IMR-90 (cell line): Measurements from ENCODE around the gene DDX10. TPM values are rescaled to one million over a fixed set of nuclear protein-coding genes. Genes with fewer than 3 reads are reported as not detected.
"Not testable (repeated sequence)": the region's sequence is repeated elsewhere in the genome, so short reads cannot be mapped to it uniquely, and the experiment has no call there.

Source experiments
- ATAC-seq: fragments of 200-7000 bp; cut with Tn5 transposase; 2 replicates; pipeline ENCODE4 v1.9.1; 2020; ENCODE audit warnings: low read depth, mild to moderate bottlenecking, moderate library complexity
- BruUV-seq: library from RNA; stranded (reverse); fragments of 400-500 nt; replicated peaks from 2 replicates; lab custom pipeline; 2021; lab: Mats Ljungman, UMichigan
- CTCF ChIA-PET: fragments of 300-600 bp; formaldehyde crosslinking; extraction: SDS; loops from one replicate; lab custom pipeline; 2021; ENCODE audit warnings: antibody characterized with exemption; lab: Yijun Ruan, JAX
- POLR2A ChIA-PET: fragments of 300-600 bp; sonication (Branson Sonifier 250); formaldehyde crosslinking; loops from one replicate; lab custom pipeline; 2022; ENCODE audit warnings: antibody characterized with exemption; ENCODE audit not compliant: unreplicated experiment; lab: Charles Lee
- DNase-seq: peaks from one replicate; pipeline ENCODE4 v3.0.0; 2013
- H2AFZ ChIP-seq: replicated peaks from 2 replicates; pipeline ENCODE3; 2013; ENCODE audit warnings: low read length, mild to moderate bottlenecking; ENCODE audit not compliant: poor library complexity
- H2AK5ac ChIP-seq: 2 replicates; pipeline ENCODE4 v1.6.1; 2013; ENCODE audit warnings: low read depth, low read length, inconsistent platforms
- H2AK9ac ChIP-seq: replicated peaks from 2 replicates; pipeline ENCODE3; 2013; ENCODE audit warnings: mild to moderate bottlenecking, low read depth, low read length, moderate library complexity; ENCODE audit not compliant: poor library complexity
- H2BK120ac ChIP-seq: 2 replicates; pipeline ENCODE4 v1.6.1; 2013; ENCODE audit warnings: low read depth, low read length, inconsistent platforms
- H2BK15ac ChIP-seq: 3 replicates; pipeline ENCODE4 v1.6.1; 2013; ENCODE audit warnings: low read depth, low read length, inconsistent platforms
- H2BK20ac ChIP-seq: 2 replicates; pipeline ENCODE4 v1.6.1; 2013; ENCODE audit warnings: low read depth, mild to moderate bottlenecking, inconsistent platforms, low read length, moderate library complexity
- H2BK5ac ChIP-seq: 2 replicates; pipeline ENCODE4 v1.6.1; 2013; ENCODE audit warnings: mild to moderate bottlenecking, low read depth, low read length, inconsistent platforms; ENCODE audit not compliant: poor library complexity, severe bottlenecking
- H3K14ac ChIP-seq: replicated peaks from 2 replicates; pipeline ENCODE4 v1.6.1; 2013; ENCODE audit warnings: low read depth, low read length, inconsistent platforms
- H3K18ac ChIP-seq: 2 replicates; pipeline ENCODE4 v1.6.1; 2013; ENCODE audit warnings: low read depth, low read length, control low read depth
- H3K23ac ChIP-seq: 2 replicates; pipeline ENCODE4 v1.6.1; 2013; ENCODE audit warnings: low read depth, low read length, inconsistent platforms
- H3K27ac ChIP-seq: 2 replicates; pipeline ENCODE4 v1.5.1; 2013; ENCODE audit warnings: mild to moderate bottlenecking, control low read depth, low read length; ENCODE audit not compliant: insufficient read depth
- H3K27me3 ChIP-seq: 2 replicates; pipeline ENCODE4 v1.6.1; 2013; ENCODE audit warnings: low read length; ENCODE audit not compliant: control insufficient read depth, insufficient read depth
- H3K36me3 ChIP-seq: 2 replicates; pipeline ENCODE4 v1.6.1; 2013; ENCODE audit warnings: low read length, mixed read lengths; ENCODE audit not compliant: control insufficient read depth, insufficient read depth
- H3K4ac ChIP-seq: 2 replicates; pipeline ENCODE4 v1.6.1; 2013; ENCODE audit warnings: low read depth, low read length, inconsistent platforms
- H3K4me1 ChIP-seq: 2 replicates; pipeline ENCODE4 v1.6.1; 2013; ENCODE audit warnings: low read length, mixed read lengths; ENCODE audit not compliant: control insufficient read depth, insufficient read depth
- H3K4me2 ChIP-seq: 2 replicates; pipeline ENCODE4 v1.6.1; 2013; ENCODE audit warnings: low read depth, mild to moderate bottlenecking, control low read depth, low read length, moderate library complexity
- H3K4me3 ChIP-seq: 2 replicates; pipeline ENCODE4 v1.5.1; 2013; ENCODE audit warnings: low read depth, mild to moderate bottlenecking, control low read depth, low read length, moderate library complexity; ENCODE audit not compliant: insufficient read depth
- H3K56ac ChIP-seq: 2 replicates; pipeline ENCODE4 v1.6.1; 2013; ENCODE audit warnings: low read length, inconsistent platforms; ENCODE audit not compliant: insufficient read depth; ENCODE audit errors: extremely low read depth
- H3K79me1 ChIP-seq, 2 experiments: 2 replicates each; pipeline ENCODE4 v1.6.1; 2013; ENCODE audit warnings: low read length in 2 of 2, inconsistent platforms in 1 of 2, low read depth in 1 of 2
- H3K9ac ChIP-seq: 2 replicates; pipeline ENCODE4 v1.6.1; 2013; ENCODE audit warnings: low read depth, low read length, control low read depth
- H3K9me1 ChIP-seq: 2 replicates; pipeline ENCODE4 v1.6.1; 2013; ENCODE audit warnings: low read length, inconsistent platforms; ENCODE audit not compliant: insufficient read depth
- H3K9me3 ChIP-seq: 2 replicates; pipeline ENCODE4 v1.6.1; 2013; ENCODE audit warnings: low read length; ENCODE audit not compliant: control insufficient read depth, insufficient read depth
- H4K20me1 ChIP-seq: 2 replicates; pipeline ENCODE4 v1.6.1; 2013; ENCODE audit warnings: low read length, inconsistent platforms; ENCODE audit not compliant: insufficient read depth
- H4K5ac ChIP-seq: 2 replicates; pipeline ENCODE4 v1.6.1; 2013; ENCODE audit warnings: mild to moderate bottlenecking, low read depth, low read length, control low read depth
- H4K8ac ChIP-seq, 2 experiments: 2 replicates each; pipeline ENCODE4 v1.6.1; 2013; ENCODE audit warnings: low read depth in 2 of 2, low read length in 2 of 2, control low read depth in 1 of 2, inconsistent platforms in 1 of 2
- H4K91ac ChIP-seq: 2 replicates; pipeline ENCODE4 v1.6.1; 2013; ENCODE audit warnings: low read depth, low read length, inconsistent platforms; ENCODE audit not compliant: insufficient read depth
- CEBPB ChIP-seq: IDR thresholded peaks from 2 replicates; pipeline ENCODE4 v1.6.1; 2012; ENCODE audit warnings: low read depth, low read length, improper control_type of control experiment
- POLR2A ChIP-seq: IDR thresholded peaks from 2 replicates; pipeline ENCODE4 v1.6.1; 2012; ENCODE audit warnings: mild to moderate bottlenecking, low read depth, low read length
- RFX5 ChIP-seq: IDR thresholded peaks from 2 replicates; pipeline ENCODE4 v1.8.0; 2012; ENCODE audit warnings: low read depth, mild to moderate bottlenecking, low read length, moderate library complexity
- whole genome bisulfite sequencing, 2 experiments: methylation state at CpG; one replicate each; pipeline versions ENCODE4 v1.1.5 to v1.1.7; 2013; ENCODE audit warnings: missing lambda C conversion rate in 2 of 2; ENCODE audit not compliant: insufficient read length in 1 of 2; ENCODE audit errors: extremely low coverage in 2 of 2; 5-methylcytosine and 5-hydroxymethylcytosine counted together
- dilution Hi-C: fragments of 300-500 bp; cut with HindIII; formaldehyde crosslinking; loops from one replicate; pipeline ENCODE4 v1.14.3; 2018; ENCODE audit warnings: low sequenced_read_pairs; ENCODE audit not compliant: unreplicated experiment
- in situ Hi-C: fragments of 300-500 bp; cut with MboI; formaldehyde crosslinking; loops from 3 replicates; pipeline ENCODE4 v1.14.3; 2019; ENCODE audit warnings: low sequenced_read_pairs, inconsistent platforms, mixed read lengths
- intact Hi-C: fragments of 100-400 bp; cut with micrococcal nuclease; formaldehyde crosslinking; loops from 2 replicates; pipeline ENCODE4 v1.10.0; 2022
- polyA plus RNA-seq, 3 experiments: library from polyadenylated mRNA; depleted of rRNA; stranded (reverse); fragments of >200 nt; gene quantifications; 2 replicates each; pipeline ENCODE4 v1.2.3, GENCODE V29; 2012; ENCODE audit warnings: low replicate concordance in 1 of 3
- total RNA-seq: library from RNA; depleted of rRNA; stranded (reverse); fragments of >200 nt; gene quantifications from 2 replicates; pipeline ENCODE4 v1.2.3, GENCODE V29; 2012

Gene DDX10
- total and polyA plus RNA-seq, 2 of the 4 experiments (the other 2 are of a cell fraction), result 20.0 to 31.9 TPM

GRCh38 chr11:108775324-108775723 is 110.5 kb downstream of the DDX10 start:
- Histone ChIP-seq H4K91ac (no peak overlapping the region), H3K36me3 (no peaks in the 10 kb centered on the region), H3K56ac (no peak overlapping the region), H3K9me1 (no peaks in the 10 kb centered on the region), H3K27ac (no peak overlapping the region), H2BK5ac (no peak overlapping the region), H3K4me2 (no peak overlapping the region), H2AK5ac (no peak overlapping the region), H3K79me1 (peaks cover 19 to 27% of the 10 kb centered on the region in 2 experiments), H3K18ac (no peak overlapping the region), H3K23ac (no peak overlapping the region), H2BK15ac (no peak overlapping the region), H3K9me3 (no peaks in the 10 kb centered on the region; the same call in 1 of the 2 replicates), H3K4me3 (no peak overlapping the region), H2BK120ac (no peak overlapping the region), H2AK9ac (no peak overlapping the region), H3K27me3 (no peaks in the 10 kb centered on the region), H2AFZ (no peak overlapping the region), H3K9ac (no peak overlapping the region), H4K8ac (no peak overlapping the region), H4K5ac (no peak overlapping the region), H3K4ac (no peak overlapping the region), H3K4me1 (no peaks in the 10 kb centered on the region), H2BK20ac (no peak overlapping the region), H3K14ac (no peak overlapping the region), H4K20me1 (no peaks in the 10 kb centered on the region)
- ATAC-seq (no peak), DNase-seq (no peak)
- ChIA-PET POLR2A (no interaction called here), CTCF (interaction anchor here (1.7 kb wide), 1 partner anchor 17 kb away, joined by 3 read pairs; no protein-coding TSS in a partner anchor)
- WGBS, 2 experiments, result no CpG with 5 or more reads among the region's 1 CpG
- TF ChIP-seq POLR2A (no peak), CEBPB (peak; percentile 37; the same call in 1 of the 2 replicates), RFX5 (no peak)
- in situ Hi-C loops (no loop called here), intact Hi-C loops (no loop called here), dilution Hi-C loops (no loop called here)
- BruUV-seq, result no TSS peak

DNA sequence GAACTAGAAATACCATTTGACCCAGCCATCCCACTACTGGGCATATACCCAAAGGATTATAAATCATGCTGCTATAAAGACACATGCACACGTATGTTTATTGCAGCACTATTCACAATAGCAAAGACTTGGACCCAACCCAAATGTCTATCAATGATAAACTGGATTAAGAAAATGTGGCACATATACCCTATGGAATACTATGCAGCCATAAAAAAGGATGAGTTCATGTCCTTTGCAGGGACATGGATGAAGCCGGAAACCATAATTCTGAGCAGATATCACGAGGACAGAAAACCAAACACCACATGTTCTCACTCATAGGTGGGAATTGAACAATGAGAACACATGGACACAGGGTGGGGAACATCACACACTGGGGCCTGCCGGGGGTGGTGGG is 114.3 kb downstream of the DDX10 start:
- H3K4me2 ChIP-seq, H2BK15ac ChIP-seq, H4K8ac ChIP-seq, H3K4ac ChIP-seq, H3K4me3 ChIP-seq, H2BK5ac ChIP-seq, dilution Hi-C loops, H3K14ac ChIP-seq, ATAC-seq, intact Hi-C loops, H3K9me3 ChIP-seq, DNase-seq, H2AFZ ChIP-seq, H4K91ac ChIP-seq, H3K27ac ChIP-seq, H3K4me1 ChIP-seq, BruUV-seq, H3K23ac ChIP-seq, in situ Hi-C loops, H3K56ac ChIP-seq, H2BK120ac ChIP-seq, H3K27me3 ChIP-seq, H2AK9ac ChIP-seq, H3K9me1 ChIP-seq, H3K9ac ChIP-seq, H4K5ac ChIP-seq, H3K18ac ChIP-seq, POLR2A ChIA-PET, CTCF ChIA-PET, H3K36me3 ChIP-seq, H4K20me1 ChIP-seq, H2AK5ac ChIP-seq, H2BK20ac ChIP-seq: not testable (repeated sequence)
- no CpG with 5 or more reads among the region's 4 CpGs for WGBS, 2 experiments
- peaks cover 18 to 23% of the 10 kb centered on the region in 2 experiments for H3K79me1 ChIP-seq
